Panc1 (cell line): Measurements from ENCODE around the gene TAX1BP1.

Source experiments
- POLR2AphosphoS5 ChIP-seq: IDR thresholded peaks from 2 replicates; pipeline ENCODE4 v1.6.1; 2012; ENCODE audit warnings: mild to moderate bottlenecking, low read depth, low read length, moderate library complexity
- TCF7L2 ChIP-seq: IDR thresholded peaks from 2 replicates; pipeline ENCODE4 v1.6.1; 2011; ENCODE audit warnings: mild to moderate bottlenecking, low read depth, low read length, inconsistent platforms
- TF ChIP-seq, protein P1 (sequence below), 2 experiments: IDR thresholded peaks; 2 replicates each; pipeline ENCODE4 v1.6.1; 2011 to 2012; ENCODE audit warnings: low read depth in 2 of 2, control low read depth in 1 of 2, low read length in 1 of 2, mild to moderate bottlenecking in 1 of 2, moderate library complexity in 1 of 2; ENCODE audit not compliant: insufficient read depth in 1 of 2
- TF ChIP-seq, protein P2 (sequence below): fragments of 450-650 bp; IDR thresholded peaks from 2 replicates; pipeline ENCODE4 v1.5.1; 2017; ENCODE audit warnings: mild to moderate bottlenecking

DNA sequence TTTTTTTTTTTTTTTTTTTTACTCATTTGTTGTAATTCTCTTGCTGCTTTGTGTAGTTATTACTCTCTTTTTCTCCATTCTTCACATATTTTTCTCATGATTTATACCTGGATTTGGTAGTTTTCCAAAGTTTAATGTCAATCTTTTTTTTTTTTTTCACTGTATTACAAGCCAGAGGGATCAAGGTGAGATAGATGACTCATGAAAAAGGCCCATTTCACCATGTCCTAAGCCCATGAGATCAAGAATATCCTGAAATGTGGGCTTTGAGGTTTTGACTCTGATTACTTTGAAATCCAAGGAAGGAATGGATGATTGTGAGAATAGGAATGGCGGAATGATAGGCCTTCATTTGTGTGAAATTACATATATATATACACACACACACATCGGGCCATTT is 31.1 kb downstream of the TAX1BP1 start:
- TF ChIP-seq, protein P1, sequence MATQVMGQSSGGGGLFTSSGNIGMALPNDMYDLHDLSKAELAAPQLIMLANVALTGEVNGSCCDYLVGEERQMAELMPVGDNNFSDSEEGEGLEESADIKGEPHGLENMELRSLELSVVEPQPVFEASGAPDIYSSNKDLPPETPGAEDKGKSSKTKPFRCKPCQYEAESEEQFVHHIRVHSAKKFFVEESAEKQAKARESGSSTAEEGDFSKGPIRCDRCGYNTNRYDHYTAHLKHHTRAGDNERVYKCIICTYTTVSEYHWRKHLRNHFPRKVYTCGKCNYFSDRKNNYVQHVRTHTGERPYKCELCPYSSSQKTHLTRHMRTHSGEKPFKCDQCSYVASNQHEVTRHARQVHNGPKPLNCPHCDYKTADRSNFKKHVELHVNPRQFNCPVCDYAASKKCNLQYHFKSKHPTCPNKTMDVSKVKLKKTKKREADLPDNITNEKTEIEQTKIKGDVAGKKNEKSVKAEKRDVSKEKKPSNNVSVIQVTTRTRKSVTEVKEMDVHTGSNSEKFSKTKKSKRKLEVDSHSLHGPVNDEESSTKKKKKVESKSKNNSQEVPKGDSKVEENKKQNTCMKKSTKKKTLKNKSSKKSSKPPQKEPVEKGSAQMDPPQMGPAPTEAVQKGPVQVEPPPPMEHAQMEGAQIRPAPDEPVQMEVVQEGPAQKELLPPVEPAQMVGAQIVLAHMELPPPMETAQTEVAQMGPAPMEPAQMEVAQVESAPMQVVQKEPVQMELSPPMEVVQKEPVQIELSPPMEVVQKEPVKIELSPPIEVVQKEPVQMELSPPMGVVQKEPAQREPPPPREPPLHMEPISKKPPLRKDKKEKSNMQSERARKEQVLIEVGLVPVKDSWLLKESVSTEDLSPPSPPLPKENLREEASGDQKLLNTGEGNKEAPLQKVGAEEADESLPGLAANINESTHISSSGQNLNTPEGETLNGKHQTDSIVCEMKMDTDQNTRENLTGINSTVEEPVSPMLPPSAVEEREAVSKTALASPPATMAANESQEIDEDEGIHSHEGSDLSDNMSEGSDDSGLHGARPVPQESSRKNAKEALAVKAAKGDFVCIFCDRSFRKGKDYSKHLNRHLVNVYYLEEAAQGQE (IDR thresholded peaks at IDR 0.05; ENCODE audit: insufficient read depth in 1 of 2, low read depth in 2 of 2, low read length in 1 of 2): no peak
- TF ChIP-seq POLR2AphosphoS5: no peak
- TF ChIP-seq, protein P2, sequence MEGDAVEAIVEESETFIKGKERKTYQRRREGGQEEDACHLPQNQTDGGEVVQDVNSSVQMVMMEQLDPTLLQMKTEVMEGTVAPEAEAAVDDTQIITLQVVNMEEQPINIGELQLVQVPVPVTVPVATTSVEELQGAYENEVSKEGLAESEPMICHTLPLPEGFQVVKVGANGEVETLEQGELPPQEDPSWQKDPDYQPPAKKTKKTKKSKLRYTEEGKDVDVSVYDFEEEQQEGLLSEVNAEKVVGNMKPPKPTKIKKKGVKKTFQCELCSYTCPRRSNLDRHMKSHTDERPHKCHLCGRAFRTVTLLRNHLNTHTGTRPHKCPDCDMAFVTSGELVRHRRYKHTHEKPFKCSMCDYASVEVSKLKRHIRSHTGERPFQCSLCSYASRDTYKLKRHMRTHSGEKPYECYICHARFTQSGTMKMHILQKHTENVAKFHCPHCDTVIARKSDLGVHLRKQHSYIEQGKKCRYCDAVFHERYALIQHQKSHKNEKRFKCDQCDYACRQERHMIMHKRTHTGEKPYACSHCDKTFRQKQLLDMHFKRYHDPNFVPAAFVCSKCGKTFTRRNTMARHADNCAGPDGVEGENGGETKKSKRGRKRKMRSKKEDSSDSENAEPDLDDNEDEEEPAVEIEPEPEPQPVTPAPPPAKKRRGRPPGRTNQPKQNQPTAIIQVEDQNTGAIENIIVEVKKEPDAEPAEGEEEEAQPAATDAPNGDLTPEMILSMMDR: no peak
- TF ChIP-seq TCF7L2: no peak
